Measurements from ENCODE around the gene ZC3H4. TPM values are rescaled to one million over a fixed set of nuclear protein-coding genes. Genes with fewer than 3 reads are reported as not detected.
"Not testable (repeated sequence)": the region's sequence is repeated elsewhere in the genome, so short reads cannot be mapped to it uniquely, and the experiment has no call there.

ZC3H4 gene
- polyA plus RNA-seq, 2 donors = 8.4 to 13.5 TPM

DNA sequence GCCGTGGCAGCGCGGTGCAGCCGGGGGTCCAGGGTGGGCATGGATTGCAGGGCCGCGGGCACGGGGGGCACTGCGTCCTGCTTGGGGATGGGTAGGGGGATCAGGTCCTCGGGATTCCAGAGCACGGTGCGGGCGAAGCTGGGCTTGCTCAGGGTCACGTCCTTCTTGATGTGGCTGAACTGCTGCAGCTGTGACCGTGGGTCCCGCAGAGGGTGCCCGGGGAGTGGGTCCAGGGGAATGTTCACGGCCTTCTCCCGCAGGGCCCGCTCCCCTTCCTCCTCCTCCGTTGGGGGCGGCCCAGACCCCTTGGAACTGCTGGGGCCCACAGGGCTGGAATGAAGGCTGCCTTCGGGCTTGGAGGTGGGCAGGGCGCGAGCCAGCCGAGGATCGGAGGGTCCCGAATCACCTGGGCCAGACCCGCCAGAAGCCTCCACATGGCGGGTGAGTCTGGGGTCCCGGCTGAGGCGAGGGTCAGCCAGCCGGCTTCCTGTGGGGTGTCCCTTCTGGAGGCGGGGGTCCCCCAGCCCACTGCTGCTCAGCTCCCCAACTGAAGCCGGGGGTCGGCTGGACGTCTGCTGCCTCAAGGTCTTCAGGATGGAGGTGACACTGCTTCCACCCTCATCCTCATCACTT lies 46.2 kb downstream of the ZC3H4 start:
- Histone ChIP-seq H3K4me1 (ENCODE audit: control insufficient read depth in 2 of 2, insufficient read depth in 2 of 2, low read length in 1 of 2) (no peaks in the 10 kb centered on the region), H3K36me3 (ENCODE audit: control insufficient read depth in 2 of 2, insufficient read depth in 2 of 2, low read length in 1 of 2) (peaks cover 19 to 71% of the 10 kb centered on the region in 2 donors), H3K9me3 (ENCODE audit: control insufficient read depth in 2 of 2, insufficient read depth in 1 of 2, low read depth in 1 of 2, low read length in 1 of 2) (no peaks in the 10 kb centered on the region), H3K4me3 (ENCODE audit: low read depth in 1 of 2, low read length in 2 of 2) (no peak overlapping the region), H3K27me3 (ENCODE audit: control insufficient read depth in 1 of 2, insufficient read depth in 2 of 2, low read length in 2 of 2) (no peaks in the 10 kb centered on the region), H3K27ac (ENCODE audit: low read depth in 2 of 2, low read length in 1 of 2) (no peak overlapping the region)
- 94 to 96% methylated on average over 30 to 36 of the region's 36 CpGs for WGBS, 2 donors

DNA sequence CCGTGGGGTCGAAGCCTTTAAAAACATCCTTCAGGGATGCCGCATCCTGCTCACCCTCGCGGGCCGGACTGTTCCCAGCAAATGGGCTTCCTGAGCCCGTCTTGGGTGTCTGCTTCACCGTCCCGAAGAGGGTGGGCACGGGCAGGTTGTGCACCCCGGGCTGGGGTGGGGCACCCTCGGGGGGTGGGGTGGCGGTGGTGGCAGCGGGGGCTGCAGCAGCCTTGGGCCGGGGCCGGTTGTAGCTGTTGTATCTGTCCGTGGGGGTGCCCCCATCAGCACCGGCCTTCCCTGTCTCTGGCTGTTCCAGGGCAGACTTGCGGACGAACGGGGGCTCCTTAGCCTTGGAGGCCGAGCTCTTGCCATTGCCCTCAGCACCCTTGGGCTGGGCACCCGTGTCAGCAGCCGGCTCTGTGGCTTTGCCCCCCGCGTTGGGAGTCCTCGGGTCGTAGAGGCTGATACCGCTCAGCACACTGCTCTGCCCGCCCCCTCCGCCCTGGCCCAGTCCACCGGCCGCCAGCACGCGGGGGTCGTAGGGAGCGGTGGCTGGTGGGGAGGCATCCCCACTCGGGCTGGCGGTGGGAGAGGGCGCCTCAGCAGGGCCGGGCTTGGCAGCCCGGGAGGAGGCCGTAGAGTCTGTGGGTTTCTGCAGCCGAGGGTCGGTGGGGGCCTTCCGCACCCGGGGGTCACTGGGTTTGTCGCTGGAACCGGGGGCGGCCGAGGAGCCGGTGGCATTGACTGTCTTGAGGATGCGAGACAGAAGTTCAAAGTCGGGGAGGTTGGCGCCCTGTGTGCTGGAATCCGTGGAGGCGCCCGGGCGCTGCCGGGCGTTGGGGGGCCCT lies 47.0 kb downstream of the ZC3H4 start:
- Histone ChIP-seq H3K27ac (ENCODE audit: low read depth in 2 of 2, low read length in 1 of 2) (no peak overlapping the region), H3K9me3 (ENCODE audit: control insufficient read depth in 2 of 2, insufficient read depth in 1 of 2, low read depth in 1 of 2, low read length in 1 of 2) (no peaks in the 10 kb centered on the region), H3K4me1 (ENCODE audit: control insufficient read depth in 2 of 2, insufficient read depth in 2 of 2, low read length in 1 of 2) (no peaks in the 10 kb centered on the region), H3K27me3 (ENCODE audit: control insufficient read depth in 1 of 2, insufficient read depth in 2 of 2, low read length in 2 of 2) (no peaks in the 10 kb centered on the region), H3K36me3 (ENCODE audit: control insufficient read depth in 2 of 2, insufficient read depth in 2 of 2, low read length in 1 of 2) (peaks cover 15 to 65% of the 10 kb centered on the region in 2 donors), H3K4me3 (ENCODE audit: low read depth in 1 of 2, low read length in 2 of 2) (no peak overlapping the region)
- 90 to 91% methylated on average over 57 to 61 of the region's 61 CpGs for WGBS, 2 donors

DNA sequence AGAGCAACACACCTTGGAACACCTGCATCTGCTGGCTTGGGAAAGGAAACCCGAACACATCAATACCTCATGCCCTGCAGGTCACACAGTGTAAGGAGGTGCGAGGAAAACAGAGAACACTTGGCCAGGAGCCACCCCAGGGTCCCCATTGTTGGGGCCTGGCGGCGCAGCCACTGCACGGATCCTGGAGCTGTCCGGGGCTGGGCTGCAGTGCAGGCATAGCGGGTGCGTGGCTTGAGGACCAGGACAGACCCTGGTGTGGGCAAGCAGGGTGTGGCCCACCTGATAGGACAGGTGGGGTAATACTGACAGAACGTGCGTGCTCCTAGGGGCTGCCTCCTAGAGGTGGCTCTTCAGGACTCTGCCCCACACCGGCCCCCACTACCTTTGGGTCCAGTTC lies 48.3 kb downstream of the ZC3H4 start:
- 88% methylated on average over 11 of the region's 11 CpGs for WGBS, 2 donors
- peaks cover 10 to 53% of the 10 kb centered on the region in 2 donors for H3K36me3 ChIP-seq (ENCODE audit: control insufficient read depth in 2 of 2, insufficient read depth in 2 of 2, low read length in 1 of 2)
- no peaks in the 10 kb centered on the region for H3K27me3 ChIP-seq (ENCODE audit: control insufficient read depth in 1 of 2, insufficient read depth in 2 of 2, low read length in 2 of 2)

DNA sequence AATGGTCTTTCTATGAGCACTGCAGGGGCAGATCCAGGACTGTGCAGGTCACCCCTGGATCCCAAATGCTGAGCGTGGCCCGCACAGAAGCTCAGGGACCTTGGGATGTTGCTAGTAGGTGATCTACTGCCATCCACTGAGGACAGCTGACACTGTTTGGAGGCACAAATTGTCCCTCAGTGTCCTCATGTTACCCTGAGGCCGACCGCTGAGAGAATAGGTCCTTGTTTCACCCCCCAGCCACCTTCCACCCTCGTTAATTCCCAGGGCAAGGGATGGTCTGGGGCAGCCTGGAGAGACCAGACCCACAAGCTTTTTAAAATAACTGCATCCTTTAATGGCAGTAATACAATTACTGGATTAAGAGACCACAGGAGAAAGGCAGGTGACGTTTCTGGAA lies 49.7 kb downstream of the ZC3H4 start:
- 86 to 91% methylated on average over 6 of the region's 6 CpGs for WGBS, 2 donors

More for the DNA sequence above, 48.3 kb downstream of the ZC3H4 start:
- H3K4me3 ChIP-seq (ENCODE audit: low read depth in 1 of 2, low read length in 2 of 2) = no peak overlapping the region
- no peaks in the 10 kb centered on the region for H3K9me3 ChIP-seq (ENCODE audit: control insufficient read depth in 2 of 2, insufficient read depth in 1 of 2, low read depth in 1 of 2, low read length in 1 of 2)
- no peak overlapping the region for H3K27ac ChIP-seq (ENCODE audit: low read depth in 2 of 2, low read length in 1 of 2)
- no peaks in the 10 kb centered on the region for H3K4me1 ChIP-seq (ENCODE audit: control insufficient read depth in 2 of 2, insufficient read depth in 2 of 2, low read length in 1 of 2)

DNA sequence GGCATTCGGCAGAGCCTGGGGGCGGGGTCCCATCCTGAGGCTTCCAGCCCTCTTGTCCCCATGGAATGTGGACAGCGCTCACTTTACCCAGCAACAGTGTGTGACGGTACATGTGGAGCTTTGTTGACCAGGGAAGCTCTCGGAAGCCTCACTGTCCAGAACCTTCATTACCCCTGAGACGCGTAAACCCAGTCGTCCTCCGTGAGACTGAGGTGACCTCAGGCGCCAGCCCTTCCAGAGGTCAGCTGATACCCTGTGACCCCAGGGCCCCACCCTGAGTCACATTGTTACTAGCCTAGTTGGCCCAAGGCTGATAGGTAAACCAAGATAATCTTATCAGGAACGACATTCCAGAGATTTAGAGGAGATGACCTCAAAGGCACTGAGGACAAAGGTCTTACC lies 55.0 kb downstream of the ZC3H4 start:
- no peaks in the 10 kb centered on the region for H3K9me3 ChIP-seq (ENCODE audit: control insufficient read depth in 2 of 2, insufficient read depth in 1 of 2, low read depth in 1 of 2, low read length in 1 of 2)
- H3K4me1 ChIP-seq (ENCODE audit: control insufficient read depth in 2 of 2, insufficient read depth in 2 of 2, low read length in 1 of 2) = no peaks in the 10 kb centered on the region
- H3K27me3 ChIP-seq (ENCODE audit: control insufficient read depth in 1 of 2, insufficient read depth in 2 of 2, low read length in 2 of 2) = no peaks in the 10 kb centered on the region
- H3K36me3 ChIP-seq (ENCODE audit: control insufficient read depth in 2 of 2, insufficient read depth in 2 of 2, low read length in 1 of 2) = peaks cover 0 to 2% of the 10 kb centered on the region in 2 donors
- 72 to 81% methylated on average over 11 of the region's 11 CpGs for WGBS, 2 donors
- H3K27ac ChIP-seq (ENCODE audit: low read depth in 2 of 2, low read length in 1 of 2) = no peak overlapping the region
- no peak overlapping the region for H3K4me3 ChIP-seq (ENCODE audit: low read depth in 1 of 2, low read length in 2 of 2)

More for the DNA sequence above, 49.7 kb downstream of the ZC3H4 start:
- peaks cover 7 to 42% of the 10 kb centered on the region in 2 donors for H3K36me3 ChIP-seq (ENCODE audit: control insufficient read depth in 2 of 2, insufficient read depth in 2 of 2, low read length in 1 of 2)
- H3K4me3 ChIP-seq (ENCODE audit: low read depth in 1 of 2, low read length in 2 of 2) = no peak overlapping the region
- no peaks in the 10 kb centered on the region for H3K27me3 ChIP-seq (ENCODE audit: control insufficient read depth in 1 of 2, insufficient read depth in 2 of 2, low read length in 2 of 2)
- no peak overlapping the region for H3K27ac ChIP-seq (ENCODE audit: low read depth in 2 of 2, low read length in 1 of 2)
- no peaks in the 10 kb centered on the region for H3K4me1 ChIP-seq (ENCODE audit: control insufficient read depth in 2 of 2, insufficient read depth in 2 of 2, low read length in 1 of 2)
- no peaks in the 10 kb centered on the region for H3K9me3 ChIP-seq (ENCODE audit: control insufficient read depth in 2 of 2, insufficient read depth in 1 of 2, low read depth in 1 of 2, low read length in 1 of 2)

DNA sequence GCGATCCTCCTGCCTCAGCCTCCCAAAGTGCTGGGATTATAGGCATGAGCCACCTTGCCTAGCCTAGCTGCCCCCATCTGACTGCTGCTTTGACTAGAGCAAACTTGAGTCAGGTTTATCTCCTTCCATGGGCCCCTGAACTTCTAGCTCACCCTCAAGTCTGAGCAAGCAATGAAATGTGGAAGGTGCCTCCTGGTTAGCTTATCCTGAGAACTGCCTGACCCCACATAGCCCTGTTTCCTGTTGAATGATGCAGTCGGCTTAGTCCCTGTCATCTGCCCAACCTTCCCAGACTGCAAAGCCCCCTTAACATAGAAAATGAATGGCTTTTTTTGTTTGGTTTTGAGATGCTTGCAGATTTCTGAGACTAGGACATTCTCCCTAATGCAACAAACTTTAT lies 56.2 kb downstream of the ZC3H4 start:
- no peaks in the 10 kb centered on the region for H3K9me3 ChIP-seq (ENCODE audit: control insufficient read depth in 2 of 2, insufficient read depth in 1 of 2, low read depth in 1 of 2, low read length in 1 of 2)
- H3K27me3 ChIP-seq (ENCODE audit: control insufficient read depth in 1 of 2, insufficient read depth in 2 of 2, low read length in 2 of 2) = no peaks in the 10 kb centered on the region
- no peaks in the 10 kb centered on the region for H3K36me3 ChIP-seq (ENCODE audit: control insufficient read depth in 2 of 2, insufficient read depth in 2 of 2, low read length in 1 of 2)
- no peak overlapping the region for H3K4me3 ChIP-seq (ENCODE audit: low read depth in 1 of 2, low read length in 2 of 2)
- no peaks in the 10 kb centered on the region for H3K4me1 ChIP-seq (ENCODE audit: control insufficient read depth in 2 of 2, insufficient read depth in 2 of 2, low read length in 1 of 2)
- H3K27ac ChIP-seq (ENCODE audit: low read depth in 2 of 2, low read length in 1 of 2) = no peak overlapping the region
- 64 to 68% methylated on average over 2 of the region's 2 CpGs for WGBS, 2 donors

DNA sequence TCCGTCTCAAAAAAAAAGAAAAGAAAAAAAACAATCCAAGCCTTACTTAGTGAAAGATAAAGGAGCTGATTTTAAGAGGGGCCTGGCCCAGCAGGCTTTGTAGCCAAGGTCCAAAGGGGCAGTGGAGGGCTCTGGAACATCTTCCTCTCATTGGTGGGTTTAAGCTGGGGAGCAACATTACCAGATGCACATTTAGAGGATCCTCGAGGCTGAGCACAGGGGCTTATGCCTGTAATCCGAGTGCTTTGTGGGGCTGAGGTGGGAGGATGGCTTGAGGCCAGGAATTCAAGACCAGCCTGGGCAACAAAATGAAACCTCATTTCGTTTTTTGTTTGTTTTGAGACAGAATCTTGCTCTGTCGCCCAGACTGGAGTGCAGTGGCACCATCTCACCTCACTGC lies 57.2 kb downstream of the ZC3H4 start:
- Histone ChIP-seq H3K4me3 (ENCODE audit: low read depth in 1 of 2, low read length in 2 of 2) (no peak overlapping the region), H3K36me3 (ENCODE audit: control insufficient read depth in 2 of 2, insufficient read depth in 2 of 2, low read length in 1 of 2) (no peaks in the 10 kb centered on the region), H3K27me3 (ENCODE audit: control insufficient read depth in 1 of 2, insufficient read depth in 2 of 2, low read length in 2 of 2) (no peaks in the 10 kb centered on the region), H3K4me1 (ENCODE audit: control insufficient read depth in 2 of 2, insufficient read depth in 2 of 2, low read length in 1 of 2) (no peaks in the 10 kb centered on the region), H3K9me3 (ENCODE audit: control insufficient read depth in 2 of 2, insufficient read depth in 1 of 2, low read depth in 1 of 2, low read length in 1 of 2) (no peaks in the 10 kb centered on the region), H3K27ac (ENCODE audit: low read depth in 2 of 2, low read length in 1 of 2) (no peak overlapping the region)
- 47 to 61% methylated on average over 5 of the region's 5 CpGs for WGBS, 2 donors

DNA sequence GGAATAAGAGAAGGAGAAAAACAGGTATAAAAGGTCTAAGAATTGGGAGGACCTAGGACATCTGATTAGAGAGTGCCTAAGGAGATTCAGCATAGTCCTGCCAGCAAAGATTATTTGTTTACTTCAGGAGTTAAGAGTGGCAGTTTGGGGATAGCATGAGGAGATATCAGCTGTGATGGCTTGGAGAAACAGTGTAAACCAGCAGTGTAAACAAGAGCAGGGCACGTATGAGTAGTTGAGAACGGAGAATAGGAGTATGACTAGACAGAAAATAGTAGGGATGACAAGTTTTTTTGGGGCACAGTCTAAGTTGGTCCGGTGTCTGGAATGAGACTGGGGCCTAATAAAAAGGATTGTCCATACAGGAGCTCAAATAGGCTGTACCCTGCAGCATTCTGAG lies 63.0 kb downstream of the ZC3H4 start:
- H3K4me3 ChIP-seq (ENCODE audit: low read depth in 1 of 2, low read length in 2 of 2); H3K36me3 ChIP-seq (ENCODE audit: control insufficient read depth in 2 of 2, insufficient read depth in 2 of 2, low read length in 1 of 2); H3K27ac ChIP-seq (ENCODE audit: low read depth in 2 of 2, low read length in 1 of 2); H3K27me3 ChIP-seq (ENCODE audit: control insufficient read depth in 1 of 2, insufficient read depth in 2 of 2, low read length in 2 of 2); H3K4me1 ChIP-seq (ENCODE audit: control insufficient read depth in 2 of 2, insufficient read depth in 2 of 2, low read length in 1 of 2); H3K9me3 ChIP-seq (ENCODE audit: control insufficient read depth in 2 of 2, insufficient read depth in 1 of 2, low read depth in 1 of 2, low read length in 1 of 2): not testable (repeated sequence)
- WGBS, 2 donors = 74 to 79% methylated on average over 3 of the region's 3 CpGs

DNA sequence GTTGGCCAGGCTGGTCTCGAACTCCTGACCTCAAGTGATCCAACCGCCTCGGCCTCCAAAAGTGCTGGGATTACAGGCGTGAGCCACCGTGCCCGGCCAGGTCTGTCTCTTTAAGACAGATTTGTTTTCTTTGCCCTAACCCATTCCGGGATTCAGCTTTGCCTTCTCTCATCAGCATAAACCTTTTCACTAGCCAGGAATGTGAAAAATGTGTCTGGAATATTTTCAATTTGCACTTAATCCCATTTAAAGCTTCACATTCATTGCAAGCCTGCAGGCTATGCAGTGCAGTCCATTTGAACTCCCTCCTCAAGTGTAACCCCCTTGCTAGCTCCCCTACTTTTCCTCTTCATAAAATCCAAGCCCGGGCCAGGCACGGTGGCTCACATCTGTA lies 64.3 kb downstream of the ZC3H4 start:
- H3K27me3 ChIP-seq (ENCODE audit: control insufficient read depth in 1 of 2, insufficient read depth in 2 of 2, low read length in 2 of 2) = no peaks in the 10 kb centered on the region
- peaks cover 0 to 8% of the 10 kb centered on the region in 2 donors for H3K4me1 ChIP-seq (ENCODE audit: control insufficient read depth in 2 of 2, insufficient read depth in 2 of 2, low read length in 1 of 2)
- H3K9me3 ChIP-seq (ENCODE audit: control insufficient read depth in 2 of 2, insufficient read depth in 1 of 2, low read depth in 1 of 2, low read length in 1 of 2) = no peaks in the 10 kb centered on the region
- no peaks in the 10 kb centered on the region for H3K36me3 ChIP-seq (ENCODE audit: control insufficient read depth in 2 of 2, insufficient read depth in 2 of 2, low read length in 1 of 2)
- 27 to 33% methylated on average over 9 of the region's 9 CpGs for WGBS, 2 donors
- H3K4me3 ChIP-seq (ENCODE audit: low read depth in 1 of 2, low read length in 2 of 2) = no peak overlapping the region
- no peak overlapping the region for H3K27ac ChIP-seq (ENCODE audit: low read depth in 2 of 2, low read length in 1 of 2)
